H9 (cell line): ENCODE results near the gene UCK1. TPM values are rescaled to one million over a fixed set of nuclear protein-coding genes. Genes with fewer than 3 reads are reported as not detected.

Experiments
- DNase-seq: peaks from one replicate; pipeline ENCODE4 v3.0.0-alpha.2; 2017
- H2AFZ ChIP-seq: one replicate; pipeline ENCODE4 v1.6.1; 2013; ENCODE audit warnings: mild to moderate bottlenecking, low read length, control low read depth, moderate library complexity
- H2AK5ac ChIP-seq: 2 replicates; pipeline ENCODE4 v1.6.1; 2013; ENCODE audit warnings: low read length, control low read depth, mixed read lengths; ENCODE audit not compliant: insufficient read length
- H2BK120ac ChIP-seq: one replicate; pipeline ENCODE4 v1.6.1; 2013; ENCODE audit warnings: low read depth, mild to moderate bottlenecking, low read length, control low read depth, inconsistent platforms; ENCODE audit not compliant: poor library complexity, severe bottlenecking
- H2BK12ac ChIP-seq: 2 replicates; pipeline ENCODE4 v1.6.1; 2013; ENCODE audit warnings: low read length, control low read depth, mixed read lengths, low read depth; ENCODE audit not compliant: insufficient read length
- H2BK15ac ChIP-seq: 2 replicates; pipeline ENCODE4 v1.6.1; 2013; ENCODE audit warnings: low read depth, low read length, control low read depth
- H2BK20ac ChIP-seq: one replicate; pipeline ENCODE4 v1.6.1; 2013; ENCODE audit warnings: low read depth, mild to moderate bottlenecking, low read length, control low read depth, inconsistent platforms; ENCODE audit not compliant: poor library complexity, severe bottlenecking
- H2BK5ac ChIP-seq: 2 replicates; pipeline ENCODE4 v1.6.1; 2013; ENCODE audit warnings: low read length, control low read depth, mixed read lengths; ENCODE audit not compliant: insufficient read length
- H3K14ac ChIP-seq: 2 replicates; pipeline ENCODE4 v1.6.1; 2013; ENCODE audit warnings: low read length, control low read depth; ENCODE audit not compliant: insufficient read depth
- H3K18ac ChIP-seq: 2 replicates; pipeline ENCODE4 v1.6.1; 2013; ENCODE audit warnings: low read depth, mild to moderate bottlenecking, mixed read lengths, low read length, control low read depth; ENCODE audit not compliant: insufficient read length
- H3K23ac ChIP-seq: 2 replicates; pipeline ENCODE4 v1.6.1; 2013; ENCODE audit warnings: low read length, control low read depth, mixed read lengths, low read depth; ENCODE audit not compliant: insufficient read length
- H3K23me2 ChIP-seq: 2 replicates; pipeline ENCODE4 v1.6.1; 2013; ENCODE audit warnings: low read depth, mild to moderate bottlenecking, mixed read lengths, low read length, control low read depth; ENCODE audit not compliant: insufficient read length, poor library complexity, severe bottlenecking
- H3K27ac ChIP-seq: 2 replicates; pipeline ENCODE4 v1.5.1; 2013; ENCODE audit warnings: low read length, control low read depth, mixed read lengths, low read depth; ENCODE audit not compliant: insufficient read length
- H3K27me3 ChIP-seq: 2 replicates; pipeline ENCODE4 v1.6.1; 2013; ENCODE audit warnings: low read length, control low read depth, inconsistent platforms; ENCODE audit not compliant: insufficient read depth
- H3K4ac ChIP-seq: 2 replicates; pipeline ENCODE4 v1.6.1; 2013; ENCODE audit warnings: low read depth, mild to moderate bottlenecking, control low read depth, inconsistent platforms, low read length, moderate library complexity
- H3K4me1 ChIP-seq: 2 replicates; pipeline ENCODE4 v1.6.1; 2013; ENCODE audit warnings: low read length, control low read depth, inconsistent platforms; ENCODE audit not compliant: insufficient read depth
- H3K4me2 ChIP-seq: 2 replicates; pipeline ENCODE4 v1.6.1; 2013; ENCODE audit warnings: low read length, control low read depth, mixed read lengths; ENCODE audit not compliant: insufficient read length, insufficient read depth
- H3K56ac ChIP-seq: 2 replicates; pipeline ENCODE4 v1.6.1; 2013; ENCODE audit warnings: low read depth, mild to moderate bottlenecking, mixed read lengths, low read length, control low read depth; ENCODE audit not compliant: insufficient read length
- H3K79me1 ChIP-seq: 2 replicates; pipeline ENCODE4 v1.6.1; 2013; ENCODE audit warnings: low read depth, mild to moderate bottlenecking, moderate library complexity, low read length, control low read depth, inconsistent platforms; ENCODE audit not compliant: insufficient read depth, poor library complexity, severe bottlenecking
- H3K79me2 ChIP-seq: 2 replicates; pipeline ENCODE4 v1.6.1; 2013; ENCODE audit warnings: low read length, control low read depth, inconsistent platforms; ENCODE audit not compliant: insufficient read depth
- H3K9ac ChIP-seq: 2 replicates; pipeline ENCODE4 v1.6.1; 2013; ENCODE audit warnings: low read length, control low read depth, mixed read lengths; ENCODE audit not compliant: insufficient read length; ENCODE audit errors: extremely low read depth
- H3K9me3 ChIP-seq: one replicate; pipeline ENCODE4 v1.6.1; 2013; ENCODE audit warnings: low read depth, low read length, inconsistent platforms; ENCODE audit not compliant: control insufficient read depth
- H3T11ph ChIP-seq: one replicate; pipeline ENCODE4 v1.6.1; 2013; ENCODE audit warnings: mild to moderate bottlenecking, low read length, control low read depth, inconsistent platforms
- H4K20me1 ChIP-seq: one replicate; pipeline ENCODE4 v1.6.1; 2013; ENCODE audit not compliant: control insufficient read depth, insufficient read length, insufficient read depth
- H4K5ac ChIP-seq: 2 replicates; pipeline ENCODE4 v1.6.1; 2013; ENCODE audit warnings: low read depth, mild to moderate bottlenecking, mixed read lengths, low read length, control low read depth; ENCODE audit not compliant: insufficient read length
- H4K8ac ChIP-seq: replicated peaks from 2 replicates; pipeline ENCODE4 v1.6.1; 2013; ENCODE audit warnings: low read length, control low read depth, mixed read lengths, low read depth; ENCODE audit not compliant: insufficient read length
- H4K91ac ChIP-seq: 2 replicates; pipeline ENCODE4 v1.6.1; 2013; ENCODE audit warnings: low read depth, mild to moderate bottlenecking, moderate library complexity, mixed read lengths, low read length, control low read depth; ENCODE audit not compliant: insufficient read length
- H3K27ac Mint-ChIP-seq, 3 experiments: 2 replicates in 2 of 3; 3 replicates in 1 of 3; pipeline ENCODE4 v1.8.0; 2020 to 2021; ENCODE audit warnings: mixed read lengths in 3 of 3, mild to moderate bottlenecking in 1 of 3, moderate library complexity in 1 of 3
- H3K27me3 Mint-ChIP-seq: 2 replicates; pipeline ENCODE4 v1.8.0; 2021; ENCODE audit warnings: low read depth, mild to moderate bottlenecking, moderate library complexity, mixed read lengths
- H3K36me3 Mint-ChIP-seq, 3 experiments: 2 replicates in 2 of 3; 3 replicates in 1 of 3; pipeline ENCODE4 v1.8.0; 2020 to 2021; ENCODE audit warnings: low read depth in 3 of 3, mixed read lengths in 3 of 3; ENCODE audit not compliant: insufficient read depth in 1 of 3
- H3K4me1 Mint-ChIP-seq, 2 experiments: 2 replicates each; pipeline ENCODE4 v1.8.0; 2020; ENCODE audit warnings: mixed read lengths in 2 of 2
- H3K4me3 Mint-ChIP-seq, 2 experiments: 2 replicates in 1 of 2; 3 replicates in 1 of 2; pipeline ENCODE4 v1.8.0; 2020 to 2021; ENCODE audit warnings: mild to moderate bottlenecking in 2 of 2, mixed read lengths in 2 of 2, moderate library complexity in 1 of 2
- H3K9me3 Mint-ChIP-seq, 2 experiments: 2 replicates in 1 of 2; 3 replicates in 1 of 2; pipeline ENCODE4 v1.8.0; 2020; ENCODE audit warnings: mild to moderate bottlenecking in 2 of 2, mixed read lengths in 2 of 2, moderate library complexity in 1 of 2
- WGBS: extraction: QIAGEN DNeasy Blood & Tissue Kit; methylation state at CpG from one replicate; pipeline ENCODE4 v1.1.7; 2013; ENCODE audit warnings: missing lambda C conversion rate, low lambda C conversion rate, mixed read lengths; ENCODE audit not compliant: insufficient read length; ENCODE audit errors: extremely low coverage; 5-methylcytosine and 5-hydroxymethylcytosine counted together
- total RNA-seq: library from RNA; stranded (reverse); gene quantifications from 2 replicates; pipeline ENCODE4 v1.2.1, GENCODE V29; 2021
- TF ChIP-seq, protein P1 (sequence below): fragments of 200-600 bp; sonication (generic); conservative IDR thresholded peaks from 3 replicates; pipeline ENCODE4 v1.8.0; 2021; ENCODE audit warnings: antibody characterized with exemption, mild to moderate bottlenecking

The UCK1 gene
- total RNA-seq, 1 experiment from 2014 or later: 54.2 TPM

DNA sequence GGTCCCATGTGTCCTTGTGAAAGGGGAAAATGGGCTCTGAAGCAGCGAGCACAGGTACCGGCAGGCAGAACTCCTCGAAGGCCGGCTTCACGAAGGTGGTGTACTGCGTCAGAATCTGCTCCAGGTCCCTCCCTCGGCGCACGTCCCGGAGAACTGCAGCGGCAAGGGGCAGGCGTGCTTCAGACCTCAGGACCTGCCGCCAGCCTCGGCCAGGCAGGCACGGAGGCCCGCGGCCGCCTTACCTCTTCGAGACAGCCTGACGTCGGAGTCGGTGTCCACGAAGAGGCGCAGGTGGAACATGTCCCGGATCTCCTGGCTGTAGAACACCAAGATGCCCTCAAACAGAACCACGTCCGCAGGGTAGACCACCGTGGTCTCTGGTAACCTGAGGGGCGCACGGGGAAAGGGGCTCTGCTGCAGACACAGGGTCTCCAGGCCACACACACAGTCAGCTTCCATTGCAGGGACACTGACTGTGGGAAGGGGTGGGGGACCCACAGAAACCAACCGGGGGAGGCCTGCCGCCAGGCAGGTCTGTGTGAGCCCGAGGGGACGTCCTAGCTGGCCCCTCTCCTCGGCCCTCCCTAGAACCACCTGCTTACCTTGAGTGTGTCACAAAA lies 2.1 kb downstream of the UCK1 start:
- no peak overlapping the region for H4K91ac ChIP-seq
- WGBS: no CpG with 5 or more reads among the region's 35 CpGs

More for the DNA sequence above, 2.1 kb downstream of the UCK1 start:
- H3K27me3 Mint-ChIP-seq: no peaks in the 10 kb centered on the region
- Histone ChIP-seq H3K9ac (no peak overlapping the region), H3K4me1 (no peaks in the 10 kb centered on the region; the same call in 1 of the 2 replicates), H2AK5ac (no peak overlapping the region), H3K27ac (no peak overlapping the region), H4K5ac (no peak overlapping the region), H2AFZ (no peak overlapping the region), H3K56ac (no peak overlapping the region), H3K18ac (no peak overlapping the region), H4K20me1 (no peaks in the 10 kb centered on the region), H3K23me2 (peaks cover 6% of the 10 kb centered on the region), H3K4ac (no peak overlapping the region), H2BK12ac (no peak overlapping the region), H3T11ph (no peak overlapping the region), H3K79me1 (no peaks in the 10 kb centered on the region), H3K27me3 (no peaks in the 10 kb centered on the region), H3K9me3 (no peaks in the 10 kb centered on the region), H2BK20ac (no peak overlapping the region), H2BK5ac (no peak overlapping the region), H3K4me2 (no peak overlapping the region), H4K8ac (no peak overlapping the region), H3K14ac (no peak overlapping the region), H2BK15ac (no peak overlapping the region), H2BK120ac (no peak overlapping the region), H3K79me2 (no peaks in the 10 kb centered on the region; the same call in 1 of the 2 replicates), H3K23ac (no peak overlapping the region)
- H3K36me3 Mint-ChIP-seq: peaks cover 28 to 56% (median 50%) of the 10 kb centered on the region in 3 experiments
- TF ChIP-seq, protein P1, sequence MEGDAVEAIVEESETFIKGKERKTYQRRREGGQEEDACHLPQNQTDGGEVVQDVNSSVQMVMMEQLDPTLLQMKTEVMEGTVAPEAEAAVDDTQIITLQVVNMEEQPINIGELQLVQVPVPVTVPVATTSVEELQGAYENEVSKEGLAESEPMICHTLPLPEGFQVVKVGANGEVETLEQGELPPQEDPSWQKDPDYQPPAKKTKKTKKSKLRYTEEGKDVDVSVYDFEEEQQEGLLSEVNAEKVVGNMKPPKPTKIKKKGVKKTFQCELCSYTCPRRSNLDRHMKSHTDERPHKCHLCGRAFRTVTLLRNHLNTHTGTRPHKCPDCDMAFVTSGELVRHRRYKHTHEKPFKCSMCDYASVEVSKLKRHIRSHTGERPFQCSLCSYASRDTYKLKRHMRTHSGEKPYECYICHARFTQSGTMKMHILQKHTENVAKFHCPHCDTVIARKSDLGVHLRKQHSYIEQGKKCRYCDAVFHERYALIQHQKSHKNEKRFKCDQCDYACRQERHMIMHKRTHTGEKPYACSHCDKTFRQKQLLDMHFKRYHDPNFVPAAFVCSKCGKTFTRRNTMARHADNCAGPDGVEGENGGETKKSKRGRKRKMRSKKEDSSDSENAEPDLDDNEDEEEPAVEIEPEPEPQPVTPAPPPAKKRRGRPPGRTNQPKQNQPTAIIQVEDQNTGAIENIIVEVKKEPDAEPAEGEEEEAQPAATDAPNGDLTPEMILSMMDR: no peak
- H3K4me3 Mint-ChIP-seq: peak overlapping the region in 1 of 2 experiments; percentile 87; a peak in 2 of 5 replicates
- peak overlapping the region in 1 of 3 experiments; percentile 40; a peak in 1 of 7 replicates for H3K27ac Mint-ChIP-seq
- DNase-seq: no peak
- H3K4me1 Mint-ChIP-seq: peaks cover 0 to 9% of the 10 kb centered on the region in 2 experiments; a peak in 2 of 4 replicates
- no peaks in the 10 kb centered on the region for H3K9me3 Mint-ChIP-seq
